ENCODE results near the gene SUGCT. TPM values are rescaled to one million over a fixed set of nuclear protein-coding genes. Genes with fewer than 3 reads are reported as not detected.
"Not testable (repeated sequence)": the region's sequence is repeated elsewhere in the genome, so short reads cannot be mapped to it uniquely, and the experiment has no call there.

Gene SUGCT
- total RNA-seq (2014; rRNA removed; shearing (Covaris generic)): 2.1 and 5.0 TPM in 2 replicates

GRCh38 chr7:40134428-40135316 is at the start of gene SUGCT, which contains the start of gene MPLKIP:
Gene SUGCT, plus strand, starts transcription at chr7:40135005.
Gene MPLKIP, minus strand, starts transcription at chr7:40134622. Its CDS starts 55 bp downstream, at chr7:40134567.
- peak; percentile 88 for DNase-seq (ENCODE audit: low spot score)

GRCh38 chr7:40092182-40092581 is 42.6 kb upstream of the SUGCT start:
- DNase-seq (ENCODE audit: low spot score): no peak

GRCh38 chr7:40093631-40094350 is 41.0 kb upstream of the SUGCT start:
- DNase-seq (ENCODE audit: low spot score): no peak

- no peak for DNase-seq (ENCODE audit: low spot score)
These were observed 39.6 kb upstream of the SUGCT start for GRCh38 chr7:40095230-40095629.

DNA sequence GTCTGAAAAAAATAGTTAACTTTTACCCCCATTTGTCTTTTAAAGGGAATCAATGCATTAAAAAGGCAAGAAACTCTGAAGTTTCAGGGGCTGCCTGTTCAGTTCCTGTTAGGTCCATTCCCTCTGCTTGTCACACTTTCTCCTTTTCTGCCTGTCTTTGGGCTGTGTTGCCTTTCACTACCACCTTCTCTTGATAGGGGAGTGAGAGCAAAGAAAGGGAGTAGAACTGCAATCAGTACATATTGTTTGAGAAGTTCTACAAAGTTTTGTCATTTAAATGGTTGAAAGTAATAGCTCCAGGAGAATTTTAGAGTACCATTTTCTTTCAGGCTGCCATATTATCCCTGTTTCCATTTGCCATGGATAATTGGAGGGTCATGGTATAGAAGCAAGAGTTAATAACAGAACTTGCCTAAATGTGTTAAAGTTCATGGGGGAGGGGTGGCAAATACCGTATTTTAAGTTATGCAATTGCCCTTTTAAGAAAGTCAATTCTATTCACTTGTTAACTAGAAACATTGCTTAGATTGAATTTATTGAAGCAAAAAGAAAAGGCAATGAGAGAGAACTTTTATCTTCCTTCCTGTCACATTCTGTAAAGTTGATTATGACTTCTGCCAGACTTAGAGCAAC is 39.0 kb upstream of the SUGCT start:
- no peak for DNase-seq (ENCODE audit: low spot score)

DNA sequence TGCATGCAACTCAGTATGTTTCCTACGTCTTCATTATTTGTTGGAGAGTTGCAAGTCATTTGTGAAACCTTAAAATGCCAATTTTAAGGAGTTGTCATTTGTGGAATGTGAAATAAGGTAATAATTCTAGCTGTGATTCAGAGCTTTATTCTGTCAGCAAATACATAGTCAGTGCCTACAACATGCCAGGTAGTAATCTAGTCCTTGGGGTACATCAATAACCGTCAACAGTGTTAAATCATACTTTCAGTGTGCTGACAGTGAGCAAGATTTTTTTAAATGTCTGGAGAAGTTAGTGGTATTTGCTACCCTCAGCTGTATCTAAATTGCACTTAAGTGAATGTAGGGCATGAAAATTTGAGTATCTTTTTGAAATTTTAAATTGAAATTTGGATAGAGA is 37.1 kb upstream of the SUGCT start:
- no peak for DNase-seq (ENCODE audit: low spot score)

- DNase-seq (ENCODE audit: low spot score): no peak
These were observed 36.0 kb upstream of the SUGCT start for GRCh38 chr7:40098810-40099209.

DNA sequence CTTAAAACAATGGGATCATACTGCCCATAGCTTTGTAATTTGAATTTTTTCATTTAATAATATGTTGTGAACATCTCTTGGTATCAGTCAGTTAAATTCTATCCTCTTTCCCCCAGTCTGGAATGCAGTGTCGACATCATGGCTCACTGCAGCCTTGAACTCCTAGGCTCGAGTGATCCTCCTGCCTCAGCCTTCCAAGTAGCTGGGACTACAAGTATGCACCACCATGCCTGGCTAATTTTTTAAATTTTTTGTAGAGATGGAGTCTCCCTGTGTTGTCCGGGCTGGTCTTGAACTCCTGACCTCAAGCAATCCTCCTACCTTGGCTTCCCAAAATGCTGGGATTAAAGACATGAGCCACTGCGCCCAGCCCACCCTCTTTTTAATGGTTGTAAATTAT is 35.0 kb upstream of the SUGCT start:
- DNase-seq (ENCODE audit: low spot score): no peak

- DNase-seq (ENCODE audit: low spot score): no peak
These were observed 33.6 kb upstream of the SUGCT start for GRCh38 chr7:40101201-40101600.

- no peak for DNase-seq (ENCODE audit: low spot score)
These were observed 31.9 kb upstream of the SUGCT start for GRCh38 chr7:40102897-40103296.

- DNase-seq (ENCODE audit: low spot score): no peak
These were observed 28.8 kb upstream of the SUGCT start for GRCh38 chr7:40105879-40106473.

- no peak for DNase-seq (ENCODE audit: low spot score)
These were observed 18.9 kb upstream of the SUGCT start for GRCh38 chr7:40115936-40116335.

DNA sequence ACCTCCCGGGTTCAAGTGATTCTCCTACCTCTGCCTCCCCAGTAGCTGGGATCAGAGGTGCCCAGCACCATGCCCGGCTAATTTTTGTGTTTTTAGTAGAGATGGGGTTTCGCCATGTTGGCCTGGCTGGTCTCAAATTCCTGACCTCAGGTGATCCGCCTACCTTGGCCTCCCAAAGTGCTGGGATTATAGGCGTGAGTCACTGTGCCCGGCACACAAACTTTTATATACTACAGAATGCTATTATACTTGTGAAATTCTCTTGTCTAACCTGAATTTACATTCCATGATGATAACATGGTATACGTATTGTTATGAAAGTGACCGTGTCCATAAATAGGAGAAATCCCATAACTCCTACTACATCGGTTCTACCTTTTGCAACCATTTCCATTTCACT is 17.6 kb upstream of the SUGCT start:
- DNase-seq (ENCODE audit: low spot score): peak; percentile 64

- DNase-seq (ENCODE audit: low spot score): not testable (repeated sequence)
These were observed 16.6 kb upstream of the SUGCT start for GRCh38 chr7:40118201-40118600.

GRCh38 chr7:40120020-40120419 is 14.8 kb upstream of the SUGCT start:
- no peak for DNase-seq (ENCODE audit: low spot score)

DNA sequence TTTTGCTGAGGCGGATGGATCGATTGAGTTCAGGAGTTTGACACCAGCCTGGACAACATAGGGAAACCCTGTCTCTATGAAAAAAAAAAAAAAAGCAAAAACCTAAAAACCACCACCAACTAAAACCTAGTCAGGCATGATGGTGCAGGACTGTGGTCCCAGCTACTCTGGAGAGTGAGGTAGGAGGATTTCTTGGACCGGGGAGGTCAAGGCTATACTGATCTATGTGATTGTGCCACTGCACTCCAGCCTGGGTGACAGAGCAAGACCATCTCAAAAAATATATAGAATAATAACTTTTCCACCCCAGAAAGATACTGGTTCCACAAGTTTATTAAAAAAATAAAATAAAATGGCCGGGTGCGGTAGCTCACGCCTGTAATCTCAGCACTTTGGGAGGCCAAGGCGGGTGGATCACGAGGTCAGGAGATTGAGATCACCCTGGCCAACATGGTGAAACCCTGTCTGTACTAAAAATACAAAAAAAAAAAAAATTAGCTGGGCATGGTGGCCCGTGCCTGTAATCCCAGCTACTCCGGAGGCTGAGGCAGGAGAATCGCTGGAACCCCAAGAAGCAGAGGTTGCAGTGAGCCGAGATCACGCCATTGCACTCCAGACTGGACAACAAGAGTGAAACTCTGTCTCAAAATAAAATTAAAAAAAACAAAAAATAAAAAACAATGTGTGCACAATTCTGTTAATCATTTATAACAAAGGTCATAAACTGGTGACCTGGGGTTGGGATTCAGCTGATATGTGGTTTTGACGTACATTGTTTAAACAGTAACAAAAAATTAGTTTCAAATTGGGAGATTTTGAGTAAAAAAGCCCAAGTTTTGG is 12.5 kb upstream of the SUGCT start:
- DNase-seq (ENCODE audit: low spot score): not testable (repeated sequence)

- no peak for DNase-seq (ENCODE audit: low spot score)
These were observed 11.9 kb upstream of the SUGCT start for GRCh38 chr7:40122940-40123254.

DNA sequence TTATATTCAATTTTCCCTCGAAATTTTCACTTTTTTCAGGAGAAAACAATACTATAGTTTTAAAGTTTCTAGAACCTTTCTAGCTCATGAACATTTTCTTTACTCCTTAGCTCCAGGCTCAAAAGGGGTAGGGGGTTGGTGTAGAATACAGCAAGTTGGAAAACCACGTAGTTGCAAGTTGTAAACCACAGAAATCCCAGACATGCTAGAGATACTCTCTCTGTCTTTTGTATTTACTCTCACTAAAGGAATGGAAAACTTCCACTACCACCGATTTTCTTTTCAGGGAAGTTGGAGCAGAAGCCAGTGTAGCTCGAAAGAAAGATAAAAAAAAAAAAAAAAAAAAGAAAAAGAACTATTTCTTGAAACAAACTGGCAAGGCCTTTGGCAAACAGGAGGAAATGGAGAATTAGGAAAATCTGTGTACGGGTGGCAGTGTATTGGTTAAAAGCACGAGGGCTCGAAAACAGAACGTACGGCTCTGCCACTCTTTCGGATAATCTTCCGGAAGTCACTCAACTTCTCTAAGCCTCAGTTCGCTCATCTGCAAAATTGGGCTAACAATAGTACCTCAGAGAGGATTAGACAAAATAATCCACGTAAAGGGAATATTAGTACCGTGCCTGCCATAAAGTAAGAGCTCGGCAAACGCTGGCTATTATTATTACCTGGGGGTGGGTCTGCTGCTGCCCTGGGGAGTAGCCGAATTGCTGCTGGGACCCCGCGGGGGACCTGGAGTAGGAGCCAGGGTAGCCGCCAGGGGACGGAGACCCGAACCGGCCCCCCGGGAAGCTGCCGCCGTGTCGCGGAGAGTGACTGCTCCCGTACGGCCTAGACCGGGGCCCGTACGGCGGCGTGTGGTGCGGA is 1.0 kb upstream of the SUGCT start:
- DNase-seq (ENCODE audit: low spot score): no peak

GRCh38 chr7:40135317-40135610 is 459 bp downstream of the SUGCT start:
- DNase-seq (ENCODE audit: low spot score): no peak

DNA sequence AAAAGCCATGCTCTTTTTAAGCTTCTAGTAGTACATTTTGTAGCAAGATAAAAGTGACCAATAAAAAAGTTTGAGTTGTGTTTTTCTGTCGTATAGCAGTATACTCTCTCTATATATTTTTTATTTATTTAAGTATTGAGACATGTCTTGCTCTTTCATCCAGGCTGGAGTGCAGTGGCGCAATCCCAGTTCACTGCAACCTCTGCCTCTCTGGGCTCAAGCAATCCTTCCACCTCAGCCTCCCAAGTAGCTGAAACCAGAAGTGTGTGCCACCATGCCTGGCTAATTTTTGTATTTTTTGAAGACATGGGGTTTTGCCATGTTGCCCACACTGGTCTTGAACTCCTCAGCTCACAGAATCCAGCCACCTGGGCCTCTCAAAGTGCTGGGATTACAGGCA is 2.8 kb downstream of the SUGCT start:
- DNase-seq (ENCODE audit: low spot score): no peak

- DNase-seq (ENCODE audit: low spot score): no peak
These were observed 4.2 kb downstream of the SUGCT start for GRCh38 chr7:40138973-40139372.

All from H4 (cell line).